ENCODE results near the gene DNAJC4. TPM values are rescaled to one million over a fixed set of nuclear protein-coding genes. Genes with fewer than 3 reads are reported as not detected.
A peak's percentile ranks its signal among the peaks of the same experiment; 100 is the strongest.

The DNAJC4 gene
- total and polyA plus RNA-seq, 9 of the 15 experiments (the other 6 are each of a cell fraction or from before 2014, with no cell fraction given) = 4.0 to 32.6 (median 19.9) TPM

DNA sequence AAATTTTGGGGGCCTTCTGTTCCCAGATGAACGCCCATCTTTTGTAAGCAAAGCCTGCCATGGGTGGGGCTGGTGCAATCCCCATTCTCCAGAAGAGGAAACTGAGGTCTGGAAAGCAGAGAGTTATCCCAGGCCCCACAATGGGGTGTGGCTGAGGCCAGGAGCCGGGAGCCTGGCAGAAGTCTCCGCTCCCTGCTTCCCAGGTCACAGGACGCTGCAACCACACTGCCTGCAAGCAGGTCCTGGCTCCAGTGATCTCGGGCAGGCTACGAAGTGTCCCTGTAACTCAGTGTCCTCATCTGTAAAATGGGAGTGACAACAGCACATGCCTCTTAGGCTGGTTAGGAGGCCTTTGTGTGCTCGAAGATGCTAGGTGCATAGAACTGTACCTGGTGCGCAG, 22.7 kb downstream of the DNAJC4 start:
- ATAC-seq (no peak), FAIRE-seq (no peak), DNase-seq (ENCODE audit: extremely low read depth in 1 of 4, low spot score in 3 of 4) (no peak)
- Histone ChIP-seq H2AFZ (ENCODE audit: low read depth, low read length) (no peak overlapping the region), H3K27ac (ENCODE audit: extremely low read depth, low read depth, low read length) (no peak overlapping the region), H3K79me2 (ENCODE audit: control insufficient read depth, insufficient read depth, low read length) (peaks cover 27% of the 10 kb centered on the region), H3K27me3 (ENCODE audit: control insufficient read depth in 2 of 2, insufficient read depth in 2 of 2, low read length in 2 of 2) (no peaks in the 10 kb centered on the region), H3K36me3 (ENCODE audit: control insufficient read depth, insufficient read depth, low read length) (peaks cover 42% of the 10 kb centered on the region; the same call in 2 of the 3 replicates), H3K4me1 (replicated peaks in 1 of 2; ENCODE audit: control insufficient read depth in 2 of 2, insufficient read depth in 2 of 2, low read length in 2 of 2) (peaks cover 25 to 79% of the 10 kb centered on the region in 2 experiments), H3K9me1 (ENCODE audit: control insufficient read depth, insufficient read depth, low read length) (no peaks in the 10 kb centered on the region), H3K4me3 (no peak overlapping the region), H3K9ac (ENCODE audit: insufficient read depth in 1 of 2, low read depth in 2 of 2, low read length in 2 of 2) (peak overlapping the region in 1 of 2 experiments; percentile 95; a peak in 2 of 4 replicates), H3K4me2 (ENCODE audit: insufficient read depth, low read length) (no peak overlapping the region), H3K9me3 (replicated peaks; ENCODE audit: control insufficient read depth, insufficient read depth, low read depth, low read length) (no peaks in the 10 kb centered on the region), H4K20me1 (replicated peaks; ENCODE audit: control insufficient read depth, insufficient read depth, low read length) (peaks cover 7% of the 10 kb centered on the region)
- in situ Hi-C loops (cut with MboI) (no loop called here), intact Hi-C loops (cut with micrococcal nuclease) (no loop called here)
- ChIA-PET POLR2A (interaction anchor here (0.6 to 1.1 kb wide), 2 partner anchors 8 to 17 kb away, joined by 3 to 5 read pairs; no protein-coding TSS in a partner anchor), CTCF (ENCODE audit: low intra/inter-chr PET ratio) (no interaction called here)
- 77% methylated on average over 8 of the region's 8 CpGs for WGBS (ENCODE audit: insufficient coverage, low coverage, missing lambda C conversion rate)
- BruUV-seq (replicated peaks) = TSS peak; percentile 58
- TF ChIP-seq SRSF3 (IDR thresholded peaks at IDR 0.05; ENCODE audit: insufficient read depth, low read length) (no peak), ZNF507 (tag; conservative IDR thresholded peaks at IDR 0.05) (no peak), BCOR (IDR thresholded peaks at IDR 0.05) (peak; percentile 63; the same call in 1 of the 2 replicates), SPI1 (IDR thresholded peaks at IDR 0.05; ENCODE audit: borderline replicate concordance, low read depth, low read length) (no peak), FOXJ3 (CRISPR knock-in tag; IDR thresholded peaks at IDR 0.05) (no peak), PHF21A (IDR thresholded peaks at IDR 0.05; ENCODE audit: borderline replicate concordance, low read depth) (no peak), KDM1A (IDR thresholded peaks at IDR 0.05) (peak; percentile 20 to 23; a peak in 1 of 4 replicates), BRD9 (IDR thresholded peaks at IDR 0.05; ENCODE audit: low read depth, partially characterized antibody) (no peak), RB1 (IDR thresholded peaks at IDR 0.05; ENCODE audit: low read depth) (0 out of 2 replicates have a peak, but pooled peaks have one; percentile 4), GTF2F1 (IDR thresholded peaks at IDR 0.05; ENCODE audit: low read depth, low read length) (no peak), ZBED1 (IDR thresholded peaks at IDR 0.05) (no peak), SUPT5H (IDR thresholded peaks at IDR 0.05) (no peak)
- TF ChIP-seq, protein P1, sequence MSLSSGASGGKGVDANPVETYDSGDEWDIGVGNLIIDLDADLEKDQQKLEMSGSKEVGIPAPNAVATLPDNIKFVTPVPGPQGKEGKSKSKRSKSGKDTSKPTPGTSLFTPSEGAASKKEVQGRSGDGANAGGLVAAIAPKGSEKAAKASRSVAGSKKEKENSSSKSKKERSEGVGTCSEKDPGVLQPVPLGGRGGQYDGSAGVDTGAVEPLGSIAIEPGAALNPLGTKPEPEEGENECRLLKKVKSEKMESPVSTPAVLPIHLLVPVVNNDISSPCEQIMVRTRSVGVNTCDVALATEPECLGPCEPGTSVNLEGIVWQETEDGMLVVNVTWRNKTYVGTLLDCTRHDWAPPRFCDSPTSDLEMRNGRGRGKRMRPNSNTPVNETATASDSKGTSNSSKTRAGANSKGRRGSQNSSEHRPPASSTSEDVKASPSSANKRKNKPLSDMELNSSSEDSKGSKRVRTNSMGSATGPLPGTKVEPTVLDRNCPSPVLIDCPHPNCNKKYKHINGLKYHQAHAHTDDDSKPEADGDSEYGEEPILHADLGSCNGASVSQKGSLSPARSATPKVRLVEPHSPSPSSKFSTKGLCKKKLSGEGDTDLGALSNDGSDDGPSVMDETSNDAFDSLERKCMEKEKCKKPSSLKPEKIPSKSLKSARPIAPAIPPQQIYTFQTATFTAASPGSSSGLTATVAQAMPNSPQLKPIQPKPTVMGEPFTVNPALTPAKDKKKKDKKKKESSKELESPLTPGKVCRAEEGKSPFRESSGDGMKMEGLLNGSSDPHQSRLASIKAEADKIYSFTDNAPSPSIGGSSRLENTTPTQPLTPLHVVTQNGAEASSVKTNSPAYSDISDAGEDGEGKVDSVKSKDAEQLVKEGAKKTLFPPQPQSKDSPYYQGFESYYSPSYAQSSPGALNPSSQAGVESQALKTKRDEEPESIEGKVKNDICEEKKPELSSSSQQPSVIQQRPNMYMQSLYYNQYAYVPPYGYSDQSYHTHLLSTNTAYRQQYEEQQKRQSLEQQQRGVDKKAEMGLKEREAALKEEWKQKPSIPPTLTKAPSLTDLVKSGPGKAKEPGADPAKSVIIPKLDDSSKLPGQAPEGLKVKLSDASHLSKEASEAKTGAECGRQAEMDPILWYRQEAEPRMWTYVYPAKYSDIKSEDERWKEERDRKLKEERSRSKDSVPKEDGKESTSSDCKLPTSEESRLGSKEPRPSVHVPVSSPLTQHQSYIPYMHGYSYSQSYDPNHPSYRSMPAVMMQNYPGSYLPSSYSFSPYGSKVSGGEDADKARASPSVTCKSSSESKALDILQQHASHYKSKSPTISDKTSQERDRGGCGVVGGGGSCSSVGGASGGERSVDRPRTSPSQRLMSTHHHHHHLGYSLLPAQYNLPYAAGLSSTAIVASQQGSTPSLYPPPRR (CRISPR knock-in tag; IDR thresholded peaks at IDR 0.05; ENCODE audit: borderline replicate concordance) = no peak
- TF ChIP-seq, protein P2, sequence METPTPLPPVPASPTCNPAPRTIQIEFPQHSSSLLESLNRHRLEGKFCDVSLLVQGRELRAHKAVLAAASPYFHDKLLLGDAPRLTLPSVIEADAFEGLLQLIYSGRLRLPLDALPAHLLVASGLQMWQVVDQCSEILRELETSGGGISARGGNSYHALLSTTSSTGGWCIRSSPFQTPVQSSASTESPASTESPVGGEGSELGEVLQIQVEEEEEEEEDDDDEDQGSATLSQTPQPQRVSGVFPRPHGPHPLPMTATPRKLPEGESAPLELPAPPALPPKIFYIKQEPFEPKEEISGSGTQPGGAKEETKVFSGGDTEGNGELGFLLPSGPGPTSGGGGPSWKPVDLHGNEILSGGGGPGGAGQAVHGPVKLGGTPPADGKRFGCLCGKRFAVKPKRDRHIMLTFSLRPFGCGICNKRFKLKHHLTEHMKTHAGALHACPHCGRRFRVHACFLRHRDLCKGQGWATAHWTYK (CRISPR knock-in tag; IDR thresholded peaks at IDR 0.05) = no peak
- TF ChIP-seq, protein P3, sequence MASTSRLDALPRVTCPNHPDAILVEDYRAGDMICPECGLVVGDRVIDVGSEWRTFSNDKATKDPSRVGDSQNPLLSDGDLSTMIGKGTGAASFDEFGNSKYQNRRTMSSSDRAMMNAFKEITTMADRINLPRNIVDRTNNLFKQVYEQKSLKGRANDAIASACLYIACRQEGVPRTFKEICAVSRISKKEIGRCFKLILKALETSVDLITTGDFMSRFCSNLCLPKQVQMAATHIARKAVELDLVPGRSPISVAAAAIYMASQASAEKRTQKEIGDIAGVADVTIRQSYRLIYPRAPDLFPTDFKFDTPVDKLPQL (IDR thresholded peaks at IDR 0.05; ENCODE audit: extremely low read depth, insufficient read length) = no peak
- TF ChIP-seq, protein P4, sequence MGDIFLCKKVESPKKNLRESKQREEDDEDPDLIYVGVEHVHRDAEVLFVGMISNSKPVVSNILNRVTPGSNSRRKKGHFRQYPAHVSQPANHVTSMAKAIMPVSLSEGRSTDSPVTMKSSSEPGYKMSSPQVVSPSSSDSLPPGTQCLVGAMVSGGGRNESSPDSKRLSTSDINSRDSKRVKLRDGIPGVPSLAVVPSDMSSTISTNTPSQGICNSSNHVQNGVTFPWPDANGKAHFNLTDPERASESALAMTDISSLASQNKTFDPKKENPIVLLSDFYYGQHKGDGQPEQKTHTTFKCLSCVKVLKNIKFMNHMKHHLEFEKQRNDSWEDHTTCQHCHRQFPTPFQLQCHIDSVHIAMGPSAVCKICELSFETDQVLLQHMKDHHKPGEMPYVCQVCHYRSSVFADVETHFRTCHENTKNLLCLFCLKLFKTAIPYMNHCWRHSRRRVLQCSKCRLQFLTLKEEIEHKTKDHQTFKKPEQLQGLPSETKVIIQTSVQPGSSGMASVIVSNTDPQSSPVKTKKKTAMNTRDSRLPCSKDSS (IDR thresholded peaks at IDR 0.05; ENCODE audit: low read depth, partially characterized antibody) = no peak
